ENCODE data around the gene PCDHGA6. TPM values are rescaled to one million over a fixed set of nuclear protein-coding genes. Genes with fewer than 3 reads are reported as not detected.
"Not testable (repeated sequence)": the region's sequence is repeated elsewhere in the genome, so short reads cannot be mapped to it uniquely, and the experiment has no call there.

The PCDHGA6 gene
- total RNA-seq, 1 donor: 4.7 TPM

GRCh38 chr5:141342773-141343172 lies 30.9 kb upstream of the PCDHGA6 start:
- DNase-seq (ENCODE audit: low read depth): no peak
- TF ChIP-seq CTCF (IDR thresholded peaks at IDR 0.05; ENCODE audit: insufficient read depth, low read depth, low read length): no peak
- H3K4me3 ChIP-seq (ENCODE audit: low read depth, low read length): no peak overlapping the region

- peak; percentile 61 for DNase-seq (ENCODE audit: low read depth)
- peak; percentile 55 for TF ChIP-seq CTCF (IDR thresholded peaks at IDR 0.05; ENCODE audit: insufficient read depth, low read depth, low read length)
- peak within 1 kb of the TSS; percentile 51 for H3K4me3 ChIP-seq (ENCODE audit: low read depth, low read length)
These were observed 30.3 kb upstream of the PCDHGA6 start, which contains the start of gene PCDHGA3 for GRCh38 chr5:141343242-141343952. PCDHGA3 (plus strand) TSS chr5:141343829; CDS start chr5:141344034, 205 bp downstream.

- DNase-seq (ENCODE audit: low read depth): no peak
- TF ChIP-seq CTCF (IDR thresholded peaks at IDR 0.05; ENCODE audit: insufficient read depth, low read depth, low read length): no peak
- peak overlapping the region; percentile 51 for H3K4me3 ChIP-seq (ENCODE audit: low read depth, low read length)
These were observed 29.7 kb upstream of the PCDHGA6 start for GRCh38 chr5:141343953-141344463.

- no peak for DNase-seq (ENCODE audit: low read depth)
- TF ChIP-seq CTCF (IDR thresholded peaks at IDR 0.05; ENCODE audit: insufficient read depth, low read depth, low read length): no peak
- no peak overlapping the region for H3K4me3 ChIP-seq (ENCODE audit: low read depth, low read length)
These were observed 28.4 kb upstream of the PCDHGA6 start for GRCh38 chr5:141345327-141345726.

GRCh38 chr5:141346017-141346416 lies 27.7 kb upstream of the PCDHGA6 start:
- not testable (repeated sequence) for DNase-seq (ENCODE audit: low read depth)

GRCh38 chr5:141349917-141350619 lies 23.6 kb upstream of the PCDHGA6 start, which contains the start of gene PCDHGB1:
PCDHGB1 (plus strand) TSS chr5:141350099; CDS start chr5:141350261, 162 bp downstream.
- DNase-seq (ENCODE audit: low read depth): peak; percentile 52
- peak within 1 kb of the TSS; percentile 24 for H3K4me3 ChIP-seq (ENCODE audit: low read depth, low read length)
- peak; percentile 59 for TF ChIP-seq CTCF (IDR thresholded peaks at IDR 0.05; ENCODE audit: insufficient read depth, low read depth, low read length)

More at GRCh38 chr5:141346017-141346416, 27.7 kb upstream of the PCDHGA6 start:
- H3K4me3 ChIP-seq (ENCODE audit: low read depth, low read length): not testable (repeated sequence)

- H3K4me3 ChIP-seq (ENCODE audit: low read depth, low read length): no peak overlapping the region
- no peak for DNase-seq (ENCODE audit: low read depth)
- no peak for TF ChIP-seq CTCF (IDR thresholded peaks at IDR 0.05; ENCODE audit: insufficient read depth, low read depth, low read length)
These were observed 22.1 kb upstream of the PCDHGA6 start for GRCh38 chr5:141351591-141351990.

Data from fibroblast of villous mesenchyme (primary cell).